CD14-positive monocyte (primary cell): Measurements from ENCODE around the gene FDXACB1. TPM values are rescaled to one million over a fixed set of nuclear protein-coding genes. Genes with fewer than 3 reads are reported as not detected.

Experiments
- DNase-seq, 3 donors: peaks; one replicate each; pipeline ENCODE4 v3.0.0-alpha.2; 2011 to 2022
- H2AFZ ChIP-seq: 2 replicates; pipeline ENCODE4 v1.6.0; 2012; ENCODE audit warnings: mild to moderate bottlenecking, low read depth, low read length, inconsistent platforms; ENCODE audit not compliant: insufficient read depth, poor library complexity, severe bottlenecking
- H3K27ac ChIP-seq, 2 donors: 1 replicate in 1 of 2; 2 replicates in 1 of 2; pipeline ENCODE4 v1.5.1; 2012 to 2013; ENCODE audit warnings: low read length in 2 of 2, control low read depth in 1 of 2, inconsistent platforms in 1 of 2, low read depth in 1 of 2, mild to moderate bottlenecking in 1 of 2
- H3K27me3 ChIP-seq, 2 donors: one replicate each; pipeline versions ENCODE4 v1.6.0 to v1.6.1; 2011 to 2013; ENCODE audit warnings: low read length in 2 of 2; ENCODE audit not compliant: control insufficient read depth in 2 of 2, insufficient read depth in 2 of 2
- H3K36me3 ChIP-seq, 2 donors: replicated peaks in 1 of 2; 1 replicate in 1 of 2; 2 replicates in 1 of 2; pipeline versions ENCODE4 v1.5.1 to v1.6.1; 2012 to 2013; ENCODE audit warnings: low read length in 2 of 2, control low read depth in 1 of 2, inconsistent platforms in 1 of 2, mild to moderate bottlenecking in 1 of 2; ENCODE audit not compliant: insufficient read depth in 2 of 2, control insufficient read depth in 1 of 2
- H3K4me1 ChIP-seq, 2 donors: 1 replicate in 1 of 2; 2 replicates in 1 of 2; pipeline versions ENCODE4 v1.5.1 to v1.6.1; 2012 to 2013; ENCODE audit warnings: low read length in 2 of 2, control low read depth in 1 of 2, inconsistent platforms in 1 of 2, mild to moderate bottlenecking in 1 of 2, moderate library complexity in 1 of 2; ENCODE audit not compliant: insufficient read depth in 2 of 2, control insufficient read depth in 1 of 2
- H3K4me2 ChIP-seq: replicated peaks from 2 replicates; pipeline ENCODE3; 2012; ENCODE audit warnings: low read length, moderate library complexity, mild to moderate bottlenecking; ENCODE audit not compliant: poor library complexity, severe bottlenecking; ENCODE audit errors: extremely low read depth
- H3K4me3 ChIP-seq, 3 experiments: fragments of 200-600 bp in 1 of 3; sonication (generic) in 1 of 3; replicated peaks in 1 of 3; 1 replicate in 2 of 3; 2 replicates in 1 of 3; pipeline ENCODE4 v1.5.1; 2011 to 2013; ENCODE audit warnings: low read length in 3 of 3, mild to moderate bottlenecking in 3 of 3, control low read depth in 2 of 3, low read depth in 2 of 3, inconsistent platforms in 1 of 3, moderate library complexity in 1 of 3
- H3K79me2 ChIP-seq: 2 replicates; pipeline ENCODE4 v1.6.0; 2012; ENCODE audit warnings: mild to moderate bottlenecking, control low read depth, inconsistent platforms, low read length, moderate library complexity; ENCODE audit not compliant: insufficient read depth
- H3K9ac ChIP-seq: 2 replicates; pipeline ENCODE4 v1.6.0; 2017; ENCODE audit warnings: low read length, mild to moderate bottlenecking; ENCODE audit not compliant: insufficient read depth, poor library complexity, severe bottlenecking
- H3K9me3 ChIP-seq, 2 donors: replicated peaks in 1 of 2; 1 replicate in 1 of 2; 2 replicates in 1 of 2; pipeline versions ENCODE4 v1.5.1 to v1.6.1; 2012 to 2013; ENCODE audit warnings: low read length in 2 of 2, control low read depth in 1 of 2; ENCODE audit not compliant: control insufficient read depth in 1 of 2, insufficient read depth in 1 of 2
- H4K20me1 ChIP-seq: 2 replicates; pipeline ENCODE4 v1.6.0; 2012; ENCODE audit warnings: mild to moderate bottlenecking, low read length, control low read depth, moderate library complexity; ENCODE audit not compliant: insufficient read depth
- H3K27ac Mint-ChIP-seq, 7 donors: one replicate each; pipeline ENCODE4 v1.8.0; 2020; ENCODE audit warnings: mild to moderate bottlenecking in 7 of 7, mixed read lengths in 7 of 7, moderate library complexity in 6 of 7, inconsistent platforms in 2 of 7
- H3K27me3 Mint-ChIP-seq, 3 donors: one replicate each; pipeline ENCODE4 v1.8.0; 2021 to 2022; ENCODE audit warnings: low read depth in 3 of 3, mild to moderate bottlenecking in 3 of 3, mixed read lengths in 3 of 3, moderate library complexity in 3 of 3, inconsistent platforms in 1 of 3
- H3K36me3 Mint-ChIP-seq, 2 donors: one replicate each; pipeline ENCODE4 v1.8.0; 2020; ENCODE audit warnings: mixed read lengths in 2 of 2, inconsistent platforms in 1 of 2, mild to moderate bottlenecking in 1 of 2
- H3K4me1 Mint-ChIP-seq: one replicate; pipeline ENCODE4 v1.8.0; 2020; ENCODE audit warnings: mild to moderate bottlenecking, mixed read lengths
- H3K4me3 Mint-ChIP-seq, 2 donors: one replicate each; pipeline ENCODE4 v1.8.0; 2020; ENCODE audit warnings: mild to moderate bottlenecking in 2 of 2, mixed read lengths in 2 of 2, moderate library complexity in 1 of 2
- H3K9me3 Mint-ChIP-seq, 7 donors: one replicate each; pipeline ENCODE4 v1.8.0; 2020 to 2022; ENCODE audit warnings: mixed read lengths in 7 of 7, mild to moderate bottlenecking in 6 of 7, moderate library complexity in 6 of 7, inconsistent platforms in 2 of 7
- WGBS: methylation state at CpG from one replicate; pipeline ENCODE4 v1.1.5; 2013; ENCODE audit warnings: missing lambda C conversion rate; ENCODE audit not compliant: insufficient coverage; 5-methylcytosine and 5-hydroxymethylcytosine counted together
- intact Hi-C, 2 donors: fragments of 100-400 bp; cut with micrococcal nuclease; formaldehyde crosslinking; loops; one replicate each; pipeline versions ENCODE4 v1.15.0 to v1.15.1; 2023
- polyA plus RNA-seq, 3 donors: library from polyadenylated mRNA; depleted of rRNA in 1 of 3; unstranded in 2 of 3; stranded (reverse) in 1 of 3; fragments of 300-500 nt in 2 of 3; fragments of >200 nt in 1 of 3; fragmentation: Illumina TruSeq in 2 of 3; gene quantifications; 1 replicate in 2 of 3; 2 replicates in 1 of 3; pipeline ENCODE4 v1.2.3, GENCODE V29; 2012 to 2021
- TF ChIP-seq, protein P1 (sequence below): fragments of 200-600 bp; IDR thresholded peaks from one replicate; pipeline ENCODE4 v1.8.0; 2022; ENCODE audit warnings: antibody characterized with exemption, mild to moderate bottlenecking

Gene FDXACB1
- polyA plus RNA-seq, 3 donors = 1.9 to 2.3 (median 2.0) TPM

DNA sequence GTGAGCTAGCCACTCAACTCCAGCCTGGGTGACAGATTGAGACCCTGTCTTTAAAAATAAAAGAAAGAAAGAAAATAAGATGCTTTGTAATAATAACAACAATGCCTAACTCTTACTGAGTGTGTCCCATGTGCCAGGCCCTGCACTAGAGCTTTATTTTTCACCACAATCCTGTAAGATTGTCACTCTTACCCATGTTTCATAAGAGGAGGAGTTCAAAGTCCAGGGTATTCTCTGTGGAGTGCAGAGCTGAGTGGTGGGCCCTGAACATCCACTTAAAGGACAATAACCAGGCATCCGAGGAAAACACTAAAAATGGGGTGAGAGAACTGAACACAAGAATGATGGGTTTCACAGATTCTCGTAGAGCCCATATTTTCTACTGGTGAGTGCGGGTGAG, 38.8 kb upstream of the FDXACB1 start:
- H3K27me3 Mint-ChIP-seq = peaks cover 27 to 39% (median 33%) of the 10 kb centered on the region in 3 donors
- Histone ChIP-seq H2AFZ (no peak overlapping the region), H3K27ac (no peak overlapping the region)

DNA sequence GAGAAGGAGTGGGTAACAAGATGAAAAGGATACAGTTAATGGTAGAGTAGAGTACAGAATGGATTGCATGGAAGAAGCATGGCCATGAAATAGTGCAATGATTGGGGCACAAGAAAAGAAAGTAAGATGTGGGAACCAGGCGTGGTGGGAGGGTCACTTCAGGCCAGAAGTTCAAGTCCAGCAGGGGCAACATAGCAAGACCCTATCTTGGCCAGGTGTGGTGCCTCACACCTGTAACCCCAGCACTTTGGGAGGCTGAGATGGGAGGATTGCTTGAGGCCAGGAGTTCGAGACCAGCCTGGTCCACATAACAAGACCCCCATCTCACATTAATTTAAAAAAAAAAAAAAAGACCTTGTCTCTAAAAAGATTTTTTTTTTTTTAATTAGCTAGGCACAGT, 38.3 kb upstream of the FDXACB1 start:
- no peaks in the 10 kb centered on the region for H3K9me3 ChIP-seq
- H3K36me3 ChIP-seq = no peaks in the 10 kb centered on the region
- H3K4me3 Mint-ChIP-seq = no peak overlapping the region
- H3K4me1 ChIP-seq = peaks cover 5 to 13% of the 10 kb centered on the region in 2 donors
- no peak overlapping the region for H3K4me3 ChIP-seq
- no peak overlapping the region for H2AFZ ChIP-seq
- no peak overlapping the region for H3K27ac Mint-ChIP-seq
- DNase-seq = no peak
- H3K9ac ChIP-seq = no peak overlapping the region
- H3K9me3 Mint-ChIP-seq = peaks cover 0 to 2% (median 0%) of the 10 kb centered on the region in 7 donors
- intact Hi-C loops = no loop called here
- peaks cover 32 to 44% (median 36%) of the 10 kb centered on the region in 3 donors for H3K27me3 Mint-ChIP-seq
- H3K27me3 ChIP-seq = peaks cover 4 to 21% of the 10 kb centered on the region in 2 donors
- H3K36me3 Mint-ChIP-seq = no peaks in the 10 kb centered on the region
- no peak overlapping the region for H3K27ac ChIP-seq
- H3K4me1 Mint-ChIP-seq = peaks cover 9% of the 10 kb centered on the region
- 50% methylated on average over 1 of the region's 2 CpGs for WGBS
- no peaks in the 10 kb centered on the region for H3K79me2 ChIP-seq
- TF ChIP-seq, protein P1, sequence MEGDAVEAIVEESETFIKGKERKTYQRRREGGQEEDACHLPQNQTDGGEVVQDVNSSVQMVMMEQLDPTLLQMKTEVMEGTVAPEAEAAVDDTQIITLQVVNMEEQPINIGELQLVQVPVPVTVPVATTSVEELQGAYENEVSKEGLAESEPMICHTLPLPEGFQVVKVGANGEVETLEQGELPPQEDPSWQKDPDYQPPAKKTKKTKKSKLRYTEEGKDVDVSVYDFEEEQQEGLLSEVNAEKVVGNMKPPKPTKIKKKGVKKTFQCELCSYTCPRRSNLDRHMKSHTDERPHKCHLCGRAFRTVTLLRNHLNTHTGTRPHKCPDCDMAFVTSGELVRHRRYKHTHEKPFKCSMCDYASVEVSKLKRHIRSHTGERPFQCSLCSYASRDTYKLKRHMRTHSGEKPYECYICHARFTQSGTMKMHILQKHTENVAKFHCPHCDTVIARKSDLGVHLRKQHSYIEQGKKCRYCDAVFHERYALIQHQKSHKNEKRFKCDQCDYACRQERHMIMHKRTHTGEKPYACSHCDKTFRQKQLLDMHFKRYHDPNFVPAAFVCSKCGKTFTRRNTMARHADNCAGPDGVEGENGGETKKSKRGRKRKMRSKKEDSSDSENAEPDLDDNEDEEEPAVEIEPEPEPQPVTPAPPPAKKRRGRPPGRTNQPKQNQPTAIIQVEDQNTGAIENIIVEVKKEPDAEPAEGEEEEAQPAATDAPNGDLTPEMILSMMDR = no peak
- no peaks in the 10 kb centered on the region for H4K20me1 ChIP-seq
- H3K4me2 ChIP-seq = no peak overlapping the region

More for the DNA sequence above, 38.8 kb upstream of the FDXACB1 start:
- Histone ChIP-seq H3K4me2 (no peak overlapping the region), H3K4me1 (peaks cover 6 to 18% of the 10 kb centered on the region in 2 donors), H3K9ac (no peak overlapping the region), H4K20me1 (no peaks in the 10 kb centered on the region), H3K79me2 (no peaks in the 10 kb centered on the region), H3K4me3 (no peak overlapping the region), H3K36me3 (no peaks in the 10 kb centered on the region), H3K27me3 (peaks cover 3 to 16% of the 10 kb centered on the region in 2 donors), H3K9me3 (no peaks in the 10 kb centered on the region)
- H3K27ac Mint-ChIP-seq = no peak overlapping the region
- peaks cover 0 to 2% (median 0%) of the 10 kb centered on the region in 7 donors for H3K9me3 Mint-ChIP-seq
- intact Hi-C loops = no loop called here
- H3K36me3 Mint-ChIP-seq = no peaks in the 10 kb centered on the region
- 100% methylated on average over 2 of the region's 3 CpGs for WGBS
- TF ChIP-seq, protein P1 = no peak
- DNase-seq = no peak
- H3K4me1 Mint-ChIP-seq = peaks cover 11% of the 10 kb centered on the region
- no peak overlapping the region for H3K4me3 Mint-ChIP-seq
